Activated T-cell treated with anti-CD3 and anti-CD28 coated beads for 48 hours (primary cell): ENCODE data around the gene NRP1.
"Not testable (repeated sequence)": the region's sequence is repeated elsewhere in the genome, so short reads cannot be mapped to it uniquely, and the experiment has no call there.

Experiments used
- DNase-seq: peaks from one replicate; pipeline ENCODE4 v3.0.0-alpha.2; 2020; ENCODE audit warnings: low read depth

NRP1 gene

DNA sequence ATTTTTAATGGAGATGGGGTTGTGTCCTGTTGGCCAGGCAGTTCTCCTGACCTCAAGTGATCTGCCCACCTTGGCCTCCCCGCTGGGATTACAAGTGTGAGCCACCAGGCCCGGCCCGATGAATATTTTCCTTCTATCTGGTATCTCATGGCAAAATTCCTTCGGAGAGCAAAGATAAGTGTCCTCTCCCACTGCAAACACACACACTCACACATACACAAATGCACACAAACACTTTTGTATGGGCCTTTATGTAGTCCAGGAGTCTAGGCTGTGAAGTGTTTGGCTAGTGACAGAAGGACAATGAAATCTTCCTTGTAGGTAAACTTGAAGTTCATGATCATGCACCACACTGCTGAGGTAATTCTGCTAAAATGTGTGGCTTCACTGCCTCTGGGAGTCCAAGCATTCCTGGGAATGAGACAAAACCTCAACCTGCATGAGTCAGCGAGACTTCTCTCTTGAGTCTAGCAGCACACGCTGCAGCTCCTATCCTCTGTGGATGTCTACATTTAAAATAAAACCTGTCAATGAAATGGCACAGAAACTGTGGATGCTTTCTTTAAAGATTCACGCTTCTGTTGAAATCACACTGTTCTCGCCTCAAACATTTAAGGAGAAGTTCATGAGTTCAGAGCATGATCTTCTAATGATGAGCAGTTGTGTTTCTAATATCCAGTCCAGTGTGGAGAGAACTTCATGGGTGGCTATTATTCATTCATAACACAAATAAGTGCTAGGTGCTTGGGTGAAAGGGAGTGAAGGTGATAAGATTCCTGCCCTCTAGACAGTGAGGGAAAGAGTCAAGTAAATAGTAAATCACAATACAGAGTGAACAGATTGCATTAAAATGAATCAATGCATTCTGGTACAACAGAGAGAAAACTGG is 96.5 kb downstream of the NRP1 start:
- no peak for DNase-seq

DNA sequence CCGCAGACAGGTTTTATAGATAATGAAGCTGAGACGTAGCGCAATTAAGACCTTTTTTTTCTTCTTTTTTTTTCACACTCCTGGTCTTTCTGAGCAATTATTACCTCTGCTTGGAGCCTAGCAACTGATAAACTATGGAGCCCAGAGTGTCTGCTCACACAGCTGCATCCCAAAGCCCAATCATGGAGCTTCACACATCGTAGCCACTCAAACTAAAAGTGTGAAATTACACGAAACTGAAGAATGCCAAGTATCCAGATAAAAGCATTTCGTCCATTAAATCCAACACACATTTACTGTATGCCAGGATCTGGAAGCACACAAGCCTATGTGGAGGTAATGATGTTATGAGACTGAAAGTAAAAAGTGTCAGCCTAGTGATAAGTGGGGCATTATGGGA is 97.6 kb downstream of the NRP1 start:
- DNase-seq = no peak

DNA sequence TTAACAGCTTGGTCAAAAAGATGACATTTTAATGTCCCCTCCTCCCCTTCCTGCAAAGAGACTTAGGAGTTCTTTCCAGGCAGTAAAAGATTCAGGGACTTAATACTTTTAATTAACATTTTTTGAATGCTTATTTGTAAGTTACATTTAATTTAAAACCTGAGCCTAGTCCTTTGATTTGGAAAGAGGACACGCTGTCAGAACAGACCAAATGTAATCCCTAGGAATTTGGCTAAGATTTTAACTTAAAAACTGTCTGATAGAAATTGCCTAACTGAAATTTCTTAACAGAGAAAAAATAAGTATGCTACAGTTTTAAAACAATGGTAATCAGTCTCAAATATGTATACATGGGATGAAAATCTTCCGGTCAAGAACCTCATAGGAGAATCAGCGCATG is 98.5 kb downstream of the NRP1 start:
- no peak for DNase-seq

DNA sequence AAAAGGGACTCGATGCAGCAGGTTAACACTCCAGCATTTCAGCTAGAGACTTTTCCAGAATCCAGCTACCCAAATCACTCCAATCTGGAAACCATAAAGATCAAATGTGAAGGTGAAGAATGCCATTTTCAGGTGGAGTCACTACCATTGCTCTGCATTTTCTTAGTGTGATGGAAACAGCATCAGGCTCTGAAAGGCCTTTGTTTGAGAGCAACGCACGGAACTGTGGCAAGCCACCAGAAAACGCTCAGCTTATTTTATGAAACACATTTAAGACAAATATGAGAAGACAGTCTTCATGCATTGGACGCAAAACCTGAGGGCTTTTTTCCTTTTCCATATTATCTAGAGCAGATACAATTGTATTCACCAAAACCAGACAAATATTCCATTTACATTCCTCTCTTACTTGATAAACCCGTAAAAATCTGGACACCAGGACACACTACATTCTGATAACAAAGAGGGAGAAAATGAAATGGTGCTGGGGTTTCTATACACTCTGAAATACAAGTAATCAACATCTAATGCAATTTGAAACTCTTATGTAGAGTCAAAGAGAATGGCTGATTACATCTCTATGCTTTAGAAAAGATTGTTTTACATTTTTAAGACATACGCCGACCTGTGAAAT is 99.1 kb downstream of the NRP1 start:
- no peak for DNase-seq

DNA sequence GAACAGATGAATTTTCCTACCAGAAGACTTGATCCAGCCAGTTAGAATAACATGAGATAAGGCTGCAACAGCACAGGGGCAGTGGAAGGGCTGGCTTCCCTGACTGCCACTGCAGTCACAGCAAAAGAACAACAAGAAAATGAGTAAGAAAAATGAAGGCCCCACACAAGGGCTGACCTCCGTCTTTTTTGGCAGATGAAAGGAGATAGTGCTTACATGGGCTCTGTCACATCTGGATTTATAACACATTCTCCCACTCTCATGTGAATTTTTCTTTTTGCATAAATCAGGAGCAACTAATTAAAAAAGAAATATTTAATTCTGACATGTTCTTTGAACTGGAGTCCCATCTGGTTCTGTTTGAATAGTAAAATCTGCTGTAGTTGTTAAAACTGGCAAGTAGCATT is 99.6 kb downstream of the NRP1 start:
- DNase-seq = no peak

DNA sequence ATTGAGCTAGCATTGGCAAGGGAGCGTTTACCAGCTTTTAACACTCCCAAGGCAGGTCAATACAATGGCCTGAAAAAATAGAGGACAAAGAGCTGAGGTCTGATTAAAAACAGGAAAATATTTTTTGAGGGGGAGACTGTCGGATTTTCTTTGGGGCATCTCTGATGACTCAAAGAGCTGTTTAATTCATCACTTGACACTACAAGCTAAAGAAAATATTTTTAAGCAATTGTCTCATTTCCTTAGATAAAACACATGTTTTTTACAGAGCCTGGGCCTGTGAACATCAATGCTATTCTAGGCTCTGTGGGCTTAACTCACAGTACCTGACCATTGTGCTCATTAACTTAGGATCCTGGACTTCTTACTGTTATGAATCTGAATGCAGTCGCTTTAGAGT is 100.8 kb downstream of the NRP1 start:
- DNase-seq = no peak

DNA sequence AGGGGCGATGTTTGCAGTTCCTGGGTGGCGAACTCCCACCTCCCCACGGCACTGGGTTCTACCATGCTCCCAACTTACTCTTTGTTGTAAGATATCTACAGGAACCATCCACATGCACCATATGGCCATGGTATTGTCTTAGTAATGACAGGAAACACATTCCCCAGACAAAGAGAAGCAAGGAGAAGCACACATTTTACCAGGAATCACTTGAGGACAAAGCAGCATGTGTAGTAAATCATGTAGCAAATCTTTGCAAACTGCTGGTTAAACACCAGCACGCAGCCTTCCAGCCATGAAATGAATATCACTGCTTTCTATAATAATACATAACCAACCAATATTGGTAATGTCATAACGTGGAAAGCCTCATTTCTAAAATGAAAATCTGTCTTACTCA is 101.2 kb downstream of the NRP1 start:
- no peak for DNase-seq

DNA sequence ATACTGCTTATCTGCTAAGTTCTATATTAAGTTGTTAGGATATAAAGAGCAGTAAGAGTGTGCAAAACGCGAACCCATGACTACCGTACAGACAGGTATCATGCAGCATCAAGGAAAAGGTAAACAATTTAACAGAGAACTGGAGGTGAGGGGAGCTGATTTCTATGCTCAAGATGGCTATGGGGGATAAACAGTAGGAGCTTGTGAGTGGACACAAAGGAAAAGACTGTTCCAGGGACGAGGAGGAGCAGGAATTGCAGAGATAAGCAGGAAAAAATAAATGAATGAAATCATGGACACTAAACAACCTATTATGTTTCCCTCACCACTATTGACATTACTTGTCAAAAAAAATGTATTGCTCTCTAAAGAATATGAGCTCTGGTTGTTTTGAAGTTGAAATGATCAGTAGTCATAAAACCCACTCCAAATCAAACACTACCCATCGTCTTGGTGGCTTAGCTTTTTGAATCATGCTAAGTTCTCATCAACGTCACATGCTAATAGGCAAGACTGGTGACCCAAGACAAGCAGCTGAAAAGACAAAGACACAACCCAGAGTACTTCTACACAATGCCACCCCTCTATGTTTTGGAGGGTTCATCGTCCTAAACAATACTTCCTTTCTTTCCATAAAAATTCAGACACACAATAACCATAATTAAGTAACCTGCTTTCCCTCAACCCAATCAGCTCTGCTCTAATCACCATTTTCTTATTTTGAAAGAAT is 102.7 kb downstream of the NRP1 start:
- no peak for DNase-seq

DNA sequence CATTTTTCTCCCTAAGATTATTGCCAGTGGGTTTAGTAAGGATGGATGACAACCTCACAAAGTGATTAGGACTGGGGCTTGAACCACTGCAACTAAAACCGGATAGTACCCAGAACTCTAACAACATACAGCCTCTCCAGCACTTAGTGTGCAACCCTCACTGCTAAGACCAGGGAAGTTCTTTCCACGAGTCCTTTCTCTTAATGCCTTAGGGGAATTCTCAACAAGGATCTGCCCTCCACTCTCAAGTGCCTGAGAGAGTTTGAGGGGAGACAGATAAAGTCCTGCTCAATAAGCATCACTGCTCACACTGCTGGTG is 104.6 kb downstream of the NRP1 start:
- DNase-seq = no peak

DNA sequence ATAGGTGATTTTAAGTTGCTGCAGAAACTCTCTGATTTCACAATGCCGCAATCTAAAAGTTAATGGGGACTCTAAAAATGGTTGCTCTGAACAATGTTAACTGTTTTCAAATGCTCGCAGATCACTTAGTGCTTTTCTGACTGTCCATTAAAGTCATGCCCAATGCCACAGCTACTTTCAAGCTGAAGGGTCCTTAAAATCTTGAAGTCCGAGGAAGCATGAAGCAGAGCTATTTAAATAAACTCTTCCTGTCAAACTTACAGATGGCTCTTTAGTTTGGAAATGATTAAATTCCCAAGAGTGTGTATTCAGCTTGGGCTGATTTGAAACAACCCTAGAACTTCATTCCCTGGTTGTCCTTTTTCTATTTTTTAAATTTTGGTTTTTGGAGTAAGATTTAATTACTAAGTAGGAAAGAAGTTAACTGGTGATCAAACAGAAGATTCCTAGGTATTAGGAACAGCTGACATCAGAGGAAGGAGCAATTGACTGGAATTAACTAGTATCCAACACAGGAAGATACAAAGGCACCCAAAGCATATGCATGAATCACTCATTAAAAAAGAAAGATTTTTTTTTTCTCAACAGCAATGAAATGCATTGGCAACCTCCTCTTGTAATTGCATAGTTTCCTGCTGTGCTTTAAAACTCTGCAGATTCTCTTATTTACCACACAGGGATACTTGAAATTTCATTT is 105.1 kb downstream of the NRP1 start:
- no peak for DNase-seq

DNA sequence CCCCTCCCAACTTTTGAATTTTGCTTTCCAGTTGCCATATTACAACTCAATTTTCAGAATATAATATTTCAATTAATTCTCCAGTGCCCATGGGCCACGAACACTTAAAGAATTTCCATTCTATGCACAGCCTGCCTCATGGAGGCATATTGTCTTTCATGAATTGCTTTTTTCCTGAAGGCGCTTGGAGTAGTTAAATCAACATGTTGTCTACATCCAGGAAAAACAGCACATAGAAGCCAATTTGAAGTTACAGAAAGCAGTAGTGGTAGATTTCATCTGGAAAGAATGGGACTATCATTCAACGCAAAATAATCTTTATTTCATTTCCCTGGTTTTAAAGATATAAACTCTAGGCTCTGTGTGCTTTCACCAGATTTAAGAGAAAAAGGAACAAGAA is 106.0 kb downstream of the NRP1 start:
- DNase-seq = no peak

DNA sequence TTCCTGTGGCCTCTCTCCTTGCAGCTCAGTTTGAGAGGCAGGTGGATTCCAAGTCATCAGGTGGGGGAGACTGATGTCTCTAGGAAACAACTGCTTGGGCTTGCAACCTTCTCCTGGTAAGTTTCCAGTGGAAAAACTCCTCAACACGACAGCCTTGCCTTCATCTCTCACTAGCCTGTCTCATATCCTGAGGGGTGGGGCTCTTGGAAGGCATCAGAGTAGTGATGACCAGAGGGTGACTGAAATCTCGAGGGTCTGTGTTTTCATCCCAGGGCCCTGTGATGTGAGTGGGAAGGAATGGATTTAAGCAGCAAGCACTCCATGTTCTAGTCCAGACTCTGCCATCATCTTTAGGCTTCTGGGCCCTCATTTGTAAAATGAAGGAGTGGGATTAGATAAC is 107.0 kb downstream of the NRP1 start:
- DNase-seq = no peak

DNA sequence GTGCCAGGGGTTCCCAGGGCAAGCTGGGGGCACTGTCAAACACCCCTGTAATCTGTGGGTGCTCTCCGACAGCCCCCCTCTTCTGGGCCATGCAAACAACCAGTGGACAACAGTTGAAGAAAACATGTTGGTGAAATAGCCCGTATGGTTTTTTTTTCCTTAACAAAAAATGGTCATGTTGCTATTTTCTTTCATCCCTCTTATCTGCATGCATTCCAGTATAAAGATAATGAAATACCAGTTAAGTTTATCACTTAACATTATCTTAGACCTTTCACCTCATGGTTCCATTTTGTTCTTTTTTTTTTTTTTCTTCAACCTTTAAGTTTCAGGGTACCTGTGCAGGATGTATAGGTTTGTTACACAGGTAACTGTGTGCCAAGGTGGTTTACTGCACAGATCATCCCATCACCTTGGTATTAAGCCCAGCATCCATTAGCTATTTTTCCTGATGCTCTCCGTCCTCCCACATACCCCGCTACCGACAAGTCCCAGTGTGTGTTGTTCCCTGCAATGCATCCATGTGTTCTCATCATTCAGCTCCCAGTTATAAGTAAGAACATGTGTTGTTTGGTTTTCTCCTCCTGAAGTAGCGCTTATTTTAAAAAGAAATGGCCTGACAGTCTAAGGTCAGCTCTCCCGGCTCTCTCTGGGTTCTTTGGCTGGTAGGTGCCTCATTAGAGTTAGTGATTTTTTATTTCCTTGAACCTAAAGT is 110.1 kb downstream of the NRP1 start:
- DNase-seq = no peak

DNA sequence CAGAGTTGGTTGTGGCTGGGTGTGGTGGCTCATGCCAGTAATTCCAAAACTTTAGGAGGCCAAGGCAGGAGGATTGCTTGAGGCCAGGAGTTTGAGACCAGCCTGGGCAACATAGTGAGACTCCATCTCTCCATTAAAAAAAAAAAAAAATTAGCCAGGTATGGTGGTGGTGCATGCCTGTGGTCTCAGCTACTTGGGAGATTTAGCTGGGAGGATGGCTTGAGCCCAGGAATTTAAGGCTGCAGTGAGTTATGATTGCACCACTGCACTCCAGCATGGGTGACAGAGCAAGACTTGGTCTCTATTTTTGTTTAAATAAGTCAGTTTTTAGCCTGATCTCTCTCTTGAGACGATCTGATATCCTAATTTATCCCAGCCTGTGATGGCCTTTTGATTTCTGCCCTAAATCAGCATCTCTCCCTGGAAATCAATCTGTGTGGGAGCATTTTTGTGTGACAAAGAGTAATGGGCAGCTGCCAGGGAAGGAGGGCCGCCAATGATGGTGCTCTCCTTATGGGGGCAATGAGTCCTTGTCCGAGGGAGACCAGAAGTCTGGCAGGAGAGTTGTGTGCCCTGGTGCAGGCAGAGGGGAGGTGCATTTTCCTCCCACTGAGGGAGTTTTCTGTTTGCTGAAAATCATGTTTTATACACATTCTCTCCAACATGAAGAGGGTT is 111.0 kb downstream of the NRP1 start:
- no peak for DNase-seq

DNA sequence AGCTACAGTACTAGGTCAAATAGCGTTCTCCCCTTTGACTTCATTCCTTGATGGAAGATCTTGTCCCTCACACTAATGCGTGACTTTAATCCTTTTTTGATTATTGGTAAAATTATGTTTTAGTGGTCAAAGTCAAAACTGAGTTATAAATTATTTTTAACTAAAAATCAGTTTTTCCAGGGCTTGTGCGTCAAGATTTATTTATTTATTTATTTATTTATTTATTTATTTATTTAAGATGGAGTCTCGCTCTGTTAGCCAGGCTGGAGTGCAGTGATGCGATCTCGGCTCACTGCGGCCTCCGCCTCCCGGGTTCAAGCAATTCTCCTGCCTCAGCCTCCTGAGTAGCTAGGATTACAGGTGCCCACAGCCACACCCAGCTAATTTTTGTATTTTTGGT is 112.2 kb downstream of the NRP1 start:
- DNase-seq = not testable (repeated sequence)

DNA sequence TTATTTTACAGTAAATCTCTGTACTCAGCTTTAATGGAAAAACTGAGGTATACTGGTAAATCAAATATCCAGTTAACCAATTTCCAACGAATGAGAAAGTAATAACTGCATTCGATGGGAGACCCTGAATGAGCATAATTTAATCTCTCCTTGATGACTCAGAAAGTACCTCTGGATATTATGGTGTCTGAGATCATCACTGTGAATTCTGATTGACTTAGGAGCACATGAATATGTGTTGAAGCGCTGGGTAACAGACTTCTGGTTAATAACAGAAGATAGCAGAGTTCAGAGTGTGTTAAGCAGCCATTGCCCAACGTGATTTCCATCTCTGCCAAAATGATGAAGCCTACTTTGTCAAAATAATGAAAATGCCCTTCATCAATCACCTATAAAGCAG is 116.6 kb downstream of the NRP1 start:
- DNase-seq = no peak

DNA sequence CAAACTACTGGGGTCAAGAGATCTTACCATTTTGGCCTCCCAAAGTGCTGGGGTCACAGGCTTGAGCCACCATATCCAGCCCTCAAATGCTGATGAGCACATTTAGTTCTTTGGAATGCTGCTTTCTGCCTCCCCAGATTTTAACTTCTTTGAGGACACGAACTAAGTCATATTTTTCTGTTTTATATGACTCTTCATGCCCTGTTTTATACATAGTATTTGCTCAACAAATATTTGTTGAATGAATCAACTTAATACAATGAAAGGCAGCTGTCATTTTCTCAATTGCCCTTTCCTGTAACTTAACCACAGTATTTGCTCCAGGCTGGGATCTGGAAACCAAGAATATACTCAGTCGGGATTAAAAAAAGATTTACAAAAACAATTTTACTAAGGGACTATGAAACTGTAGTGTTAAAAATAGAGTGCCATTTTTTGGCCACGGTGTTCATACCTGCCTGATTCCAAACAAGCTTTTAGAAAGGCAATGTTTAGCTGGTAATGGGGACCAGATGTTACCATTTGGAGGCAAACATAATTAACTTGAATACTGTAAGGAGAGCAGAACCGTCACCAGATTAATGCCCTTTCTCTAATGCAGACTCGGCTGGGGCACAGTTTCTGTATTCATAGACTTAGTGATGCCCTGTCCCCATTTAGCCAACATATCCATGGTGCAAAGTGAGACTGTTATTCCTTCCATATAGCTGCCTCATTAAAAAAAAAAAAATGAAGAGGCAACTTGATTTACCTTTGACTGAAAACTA is 117.6 kb downstream of the NRP1 start:
- DNase-seq = no peak

DNA sequence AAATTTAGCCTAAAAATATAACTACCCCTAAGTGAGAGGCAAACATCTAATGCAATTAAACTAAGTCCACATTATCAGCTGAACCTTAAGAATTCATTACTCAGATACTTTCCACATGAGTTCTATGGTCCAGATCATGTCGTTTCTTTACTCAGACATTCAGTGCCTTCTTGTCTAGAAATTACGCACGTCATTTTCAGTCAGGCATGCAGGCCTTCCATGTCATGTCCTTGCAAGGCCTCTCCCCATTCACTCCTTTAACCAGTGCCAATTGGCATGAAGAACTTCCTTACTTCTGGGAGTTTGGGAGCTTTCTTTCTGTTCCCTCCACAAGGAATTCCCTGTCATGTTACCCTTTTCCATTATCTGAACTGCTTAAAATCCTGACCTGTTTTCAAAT is 118.8 kb downstream of the NRP1 start:
- DNase-seq = no peak

DNA sequence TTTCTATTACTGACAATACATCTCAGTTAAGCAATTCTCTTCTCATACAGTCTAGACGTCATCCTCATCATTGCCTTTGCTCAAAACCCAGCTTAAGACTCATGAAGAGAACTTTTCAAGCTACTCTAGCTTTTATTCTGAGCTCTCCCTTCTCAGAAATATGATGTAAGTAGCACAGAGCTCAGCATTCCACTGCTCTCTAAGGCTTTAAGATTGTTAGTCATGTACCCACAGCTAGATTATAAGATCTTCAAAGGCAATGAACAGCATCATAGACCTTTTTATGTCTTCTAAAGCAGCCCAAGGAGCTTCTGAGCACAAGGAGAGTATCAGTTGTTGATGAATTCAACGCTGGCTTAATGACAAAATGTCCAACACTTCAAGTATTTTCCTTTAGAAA is 119.3 kb downstream of the NRP1 start:
- no peak for DNase-seq

DNA sequence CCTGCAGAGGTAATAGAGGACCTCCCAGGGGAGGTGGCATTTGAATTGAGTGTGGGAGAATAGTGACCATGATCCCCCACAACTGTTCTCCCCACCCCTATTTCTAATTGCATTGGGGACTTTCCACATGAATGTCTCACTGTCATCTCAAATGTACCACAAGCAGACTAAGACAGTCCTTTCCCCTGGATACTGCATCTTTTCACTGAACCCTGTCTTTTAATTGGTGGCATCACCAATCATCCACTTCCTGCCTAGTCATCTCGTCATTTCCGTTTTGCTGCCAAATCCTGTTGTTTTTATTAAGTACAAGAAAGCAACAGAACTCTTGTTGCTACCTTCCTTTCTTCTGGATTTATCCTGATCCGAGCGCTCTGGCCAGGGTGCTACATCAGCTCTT is 120.3 kb downstream of the NRP1 start:
- DNase-seq = no peak
